HepG2 (cell line): Measurements from ENCODE around the gene NBPF1. TPM values are rescaled to one million over a fixed set of nuclear protein-coding genes. Genes with fewer than 3 reads are reported as not detected.

Experiments
- AKAP8 ChIP-seq: sonication (generic); formaldehyde crosslinking; IDR thresholded peaks from 2 replicates; pipeline ENCODE4 v1.5.1; 2020; ENCODE audit warnings: mild to moderate bottlenecking, missing genetic modification reagents
- ATF1 ChIP-seq: IDR thresholded peaks from 2 replicates; pipeline ENCODE4 v1.6.1; 2016; ENCODE audit warnings: mild to moderate bottlenecking, control low read depth
- EEA1 ChIP-seq: sonication (generic); formaldehyde crosslinking; IDR thresholded peaks from 2 replicates; pipeline ENCODE4 v1.5.1; 2020; ENCODE audit warnings: mild to moderate bottlenecking, missing genetic modification reagents, borderline replicate concordance
- ELF3 ChIP-seq: IDR thresholded peaks from 2 replicates; pipeline ENCODE4 v1.6.1; 2016; ENCODE audit warnings: missing genetic modification reagents, missing compliant biosample characterization
- HOXA5 ChIP-seq: sonication (generic); formaldehyde crosslinking; IDR thresholded peaks from 2 replicates; pipeline ENCODE4 v1.4.0; 2020; ENCODE audit warnings: missing genetic modification reagents
- HOXA9 ChIP-seq: sonication (generic); formaldehyde crosslinking; IDR thresholded peaks from 2 replicates; pipeline ENCODE4 v1.8.1; 2022; ENCODE audit warnings: missing genetic modification reagents, mild to moderate bottlenecking, moderate library complexity, borderline replicate concordance
- KMT2B ChIP-seq: IDR thresholded peaks from 2 replicates; pipeline ENCODE4 v1.6.1; 2016; ENCODE audit warnings: missing genetic modification reagents, missing compliant biosample characterization
- MBNL3 ChIP-seq: fragments of 250-450 bp; sonication (Bioruptor Pico); conservative IDR thresholded peaks from 2 replicates; pipeline ENCODE4 v1.8.0; 2022; ENCODE audit warnings: mild to moderate bottlenecking, inconsistent platforms
- MTA1 ChIP-seq: sonication (generic); formaldehyde crosslinking; IDR thresholded peaks from 2 replicates; pipeline ENCODE4 v1.4.0; 2020; ENCODE audit warnings: missing genetic modification reagents, mild to moderate bottlenecking, borderline replicate concordance
- NR2F6 ChIP-seq, 2 experiments: IDR thresholded peaks; 2 replicates each; pipeline ENCODE4 v1.6.1; 2016; ENCODE audit warnings: antibody characterized with exemption in 1 of 2, mild to moderate bottlenecking in 1 of 2
- RFXANK ChIP-seq: IDR thresholded peaks from 2 replicates; pipeline ENCODE4 v1.6.1; 2016
- SP1 ChIP-seq, 2 experiments: fragments of 450-650 bp in 1 of 2; sonication (generic) in 1 of 2; formaldehyde crosslinking in 1 of 2; IDR thresholded peaks; 2 replicates each; pipeline versions ENCODE4 v1.4.0 to v1.6.1; 2016 to 2020; ENCODE audit warnings: missing genetic modification reagents in 1 of 2
- SSRP1 ChIP-seq: IDR thresholded peaks from 2 replicates; pipeline ENCODE4 v1.6.1; 2016; ENCODE audit warnings: control low read depth
- TEAD2 ChIP-seq: sonication (generic); formaldehyde crosslinking; IDR thresholded peaks from 2 replicates; pipeline ENCODE4 v1.9.0; 2021; ENCODE audit warnings: missing genetic modification reagents
- TFE3 ChIP-seq: IDR thresholded peaks from 2 replicates; pipeline ENCODE4 v1.6.1; 2016
- THYN1 ChIP-seq: sonication (generic); formaldehyde crosslinking; IDR thresholded peaks from 2 replicates; pipeline ENCODE4 v1.8.1; 2023; ENCODE audit warnings: low read depth, mild to moderate bottlenecking, moderate library complexity, missing genetic modification reagents, borderline replicate concordance
- YY1 ChIP-seq: IDR thresholded peaks from 2 replicates; pipeline ENCODE4 v1.6.1; 2011; ENCODE audit warnings: low read length, low read depth, moderate library complexity, mild to moderate bottlenecking; ENCODE audit not compliant: insufficient read depth, insufficient replicate concordance
- ZC3H4 ChIP-seq: sonication (generic); formaldehyde crosslinking; IDR thresholded peaks from 2 replicates; pipeline ENCODE4 v1.4.0; 2020; ENCODE audit warnings: missing genetic modification reagents, borderline replicate concordance
- ZFP41 ChIP-seq: sonication (generic); formaldehyde crosslinking; IDR thresholded peaks from 2 replicates; pipeline ENCODE4 v1.4.0; 2020; ENCODE audit warnings: mild to moderate bottlenecking, missing genetic modification reagents, borderline replicate concordance
- ZNF484 ChIP-seq: sonication (generic); formaldehyde crosslinking; IDR thresholded peaks from 2 replicates; pipeline ENCODE4 v1.5.1; 2020; ENCODE audit warnings: mild to moderate bottlenecking, low read depth, missing genetic modification reagents, borderline replicate concordance
- ZSCAN31 ChIP-seq: sonication (generic); formaldehyde crosslinking; IDR thresholded peaks from 2 replicates; pipeline ENCODE4 v1.5.0; 2020; ENCODE audit warnings: low read depth, mild to moderate bottlenecking, missing genetic modification reagents
- ZUFSP ChIP-seq: sonication (generic); formaldehyde crosslinking; IDR thresholded peaks from 2 replicates; pipeline ENCODE4 v1.9.0; 2021; ENCODE audit warnings: missing genetic modification reagents, mild to moderate bottlenecking, borderline replicate concordance
- polyA plus RNA-seq, 8 experiments: library from polyadenylated mRNA; depleted of rRNA in 3 of 8; stranded (reverse) in 7 of 8; unstranded in 1 of 8; fragments of >200 nt; fragmentation: Illumina TruSeq in 4 of 8; extraction: Trizol in 4 of 8; gene quantifications; 2 replicates each; pipeline versions ENCODE4 v1.2.1 to v1.2.3, GENCODE V29; 2011 to 2016; ENCODE audit warnings: low read depth in 4 of 8, missing spikeins in 1 of 8, mixed read lengths in 1 of 8; ENCODE audit not compliant: insufficient read depth in 1 of 8
- total RNA-seq, 5 experiments: library from RNA; depleted of rRNA; stranded (reverse); fragments of >200 nt; fragmentation: Illumina TruSeq; extraction: Trizol; gene quantifications; 2 replicates each; pipeline ENCODE4 v1.2.3, GENCODE V29; 2016; ENCODE audit warnings: low read depth in 1 of 5
- TF ChIP-seq, protein P1 (sequence below): sonication (generic); formaldehyde crosslinking; conservative IDR thresholded peaks from 2 replicates; pipeline ENCODE4 v1.4.0; 2020; ENCODE audit warnings: missing genetic modification reagents
- TF ChIP-seq, protein P2 (sequence below): sonication (generic); formaldehyde crosslinking; IDR thresholded peaks from 2 replicates; pipeline ENCODE4 v1.5.0; 2020; ENCODE audit warnings: missing genetic modification reagents, mild to moderate bottlenecking, borderline replicate concordance

NBPF1 gene
- total and polyA plus RNA-seq, 2 of the 13 experiments (the other 11 are each of a cell fraction or from before 2014, with no cell fraction given), result 30.3 to 35.6 TPM

GRCh38 chr1:16613185-16614147 is at the start of gene NBPF1 (continued):
- TF ChIP-seq RFXANK (CRISPR knock-in tag) (no peak; the same call in 1 of the 2 replicates), ATF1 (no peak), HOXA9 (CRISPR knock-in tag) (no peak), SP1 (IDR thresholded peaks at IDR 0.05) (no peak), SP1 (CRISPR knock-in tag; IDR thresholded peaks at IDR 0.05) (peak; percentile 60), ZNF484 (CRISPR knock-in tag) (peak; percentile 92; the same call in 1 of the 2 replicates), KMT2B (CRISPR knock-in tag) (peak; percentile 96), ZC3H4 (CRISPR knock-in tag) (peak; percentile 76; the same call in 1 of the 2 replicates), HOXA5 (CRISPR knock-in tag) (peak; percentile 98), TFE3 (CRISPR knock-in tag) (peak; percentile 72), MTA1 (peak; percentile 98; the same call in 1 of the 2 replicates), ZFP41 (CRISPR knock-in tag) (peak; percentile 89), AKAP8 (CRISPR knock-in tag) (peak; percentile 98), ZSCAN31 (CRISPR knock-in tag) (peak; percentile 100), SSRP1 (CRISPR knock-in tag) (peak; percentile 97), EEA1 (peak; percentile 99), MBNL3 (CRISPR knock-in tag) (no peak), NR2F6 (IDR thresholded peaks at IDR 0.05) (no peak), NR2F6 (CRISPR knock-in tag; IDR thresholded peaks at IDR 0.05) (peak; percentile 80), TEAD2 (CRISPR knock-in tag) (peak; percentile 95), THYN1 (CRISPR knock-in tag) (peak; percentile 97; the same call in 1 of the 2 replicates), ELF3 (peak; percentile 65; the same call in 1 of the 2 replicates), YY1 (peak; percentile 52), ZUFSP (CRISPR knock-in tag) (no peak)
- TF ChIP-seq, protein P1, sequence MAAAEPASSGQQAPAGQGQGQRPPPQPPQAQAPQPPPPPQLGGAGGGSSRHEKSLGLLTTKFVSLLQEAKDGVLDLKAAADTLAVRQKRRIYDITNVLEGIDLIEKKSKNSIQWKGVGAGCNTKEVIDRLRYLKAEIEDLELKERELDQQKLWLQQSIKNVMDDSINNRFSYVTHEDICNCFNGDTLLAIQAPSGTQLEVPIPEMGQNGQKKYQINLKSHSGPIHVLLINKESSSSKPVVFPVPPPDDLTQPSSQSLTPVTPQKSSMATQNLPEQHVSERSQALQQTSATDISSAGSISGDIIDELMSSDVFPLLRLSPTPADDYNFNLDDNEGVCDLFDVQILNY (CRISPR knock-in tag), result peak; percentile 75
- TF ChIP-seq, protein P2, sequence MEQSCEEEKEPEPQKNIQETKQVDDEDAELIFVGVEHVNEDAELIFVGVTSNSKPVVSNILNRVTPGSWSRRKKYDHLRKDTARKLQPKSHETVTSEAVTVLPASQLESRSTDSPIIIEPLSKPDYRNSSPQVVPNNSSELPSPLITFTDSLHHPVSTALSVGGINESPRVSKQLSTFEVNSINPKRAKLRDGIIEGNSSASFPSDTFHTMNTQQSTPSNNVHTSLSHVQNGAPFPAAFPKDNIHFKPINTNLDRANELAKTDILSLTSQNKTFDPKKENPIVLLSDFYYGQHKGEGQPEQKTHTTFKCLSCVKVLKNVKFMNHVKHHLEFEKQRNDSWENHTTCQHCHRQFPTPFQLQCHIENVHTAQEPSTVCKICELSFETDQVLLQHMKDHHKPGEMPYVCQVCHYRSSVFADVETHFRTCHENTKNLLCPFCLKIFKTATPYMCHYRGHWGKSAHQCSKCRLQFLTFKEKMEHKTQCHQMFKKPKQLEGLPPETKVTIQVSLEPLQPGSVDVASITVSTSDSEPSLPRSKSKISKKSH (CRISPR knock-in tag), result no peak
